Measurements from ENCODE around the gene IFITM2. TPM values are rescaled to one million over a fixed set of nuclear protein-coding genes. Genes with fewer than 3 reads are reported as not detected.

The IFITM2 gene
- total RNA-seq, 1 donor: 52.9 TPM

DNA sequence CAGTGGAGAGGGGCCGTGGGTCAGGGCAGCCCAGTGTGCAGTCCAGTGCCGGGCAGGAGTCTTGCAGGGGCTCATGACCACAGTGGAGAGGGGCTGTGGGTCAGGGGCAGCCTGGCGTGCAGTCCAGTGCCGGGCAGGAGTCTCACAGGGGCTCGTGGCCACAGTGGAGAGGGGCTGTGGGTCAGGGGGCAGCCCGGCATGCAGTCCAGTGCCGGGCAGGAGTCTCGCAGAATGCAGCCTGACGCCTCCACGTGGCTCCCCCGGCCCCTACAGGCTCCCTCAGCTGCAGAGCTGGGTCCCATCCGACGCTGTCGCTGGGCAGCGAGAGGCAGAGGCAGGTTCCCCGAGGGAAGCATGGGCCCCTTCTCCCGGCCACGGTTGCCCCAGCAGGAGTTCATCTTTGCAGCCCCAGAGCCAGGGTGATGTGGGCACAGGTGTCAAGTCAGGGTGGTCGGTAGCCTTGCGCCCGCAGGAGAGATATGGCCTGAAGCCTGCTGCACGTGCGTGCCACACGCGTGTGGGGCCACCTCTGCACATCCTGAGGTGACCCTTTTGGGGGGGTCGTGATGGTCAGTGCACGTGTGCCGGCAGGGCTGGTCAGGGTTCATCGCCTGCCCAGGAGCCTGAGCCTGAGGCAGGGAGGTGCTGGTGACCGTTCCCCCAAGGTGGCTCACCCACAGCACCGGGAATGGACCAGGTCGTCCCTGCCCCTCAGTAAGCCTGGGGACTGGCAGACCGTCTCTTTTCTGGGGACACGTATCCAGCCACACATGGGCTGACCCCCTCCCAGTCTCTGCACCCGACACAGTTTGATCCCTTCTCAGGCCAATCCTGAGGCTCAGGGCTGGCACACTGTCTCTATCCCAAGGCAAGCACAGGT lies 11.2 kb upstream of the IFITM2 start:
- Histone ChIP-seq H3K9me3 (ENCODE audit: low read depth, low read length) (no peaks in the 10 kb centered on the region), H3K27me3 (ENCODE audit: insufficient read depth, low read length) (no peaks in the 10 kb centered on the region), H3K4me3 (ENCODE audit: low read length) (no peak overlapping the region), H3K4me1 (ENCODE audit: insufficient read depth, low read length) (peaks cover 19% of the 10 kb centered on the region)

- no peaks in the 10 kb centered on the region for H3K9me3 ChIP-seq (ENCODE audit: low read depth, low read length)
- no peaks in the 10 kb centered on the region for H3K27me3 ChIP-seq (ENCODE audit: insufficient read depth, low read length)
- peaks cover 19% of the 10 kb centered on the region for H3K4me1 ChIP-seq (ENCODE audit: insufficient read depth, low read length)
- H3K4me3 ChIP-seq (ENCODE audit: low read length): no peak overlapping the region
These were observed 10.5 kb upstream of the IFITM2 start for GRCh38 chr11:297051-297585.

DNA sequence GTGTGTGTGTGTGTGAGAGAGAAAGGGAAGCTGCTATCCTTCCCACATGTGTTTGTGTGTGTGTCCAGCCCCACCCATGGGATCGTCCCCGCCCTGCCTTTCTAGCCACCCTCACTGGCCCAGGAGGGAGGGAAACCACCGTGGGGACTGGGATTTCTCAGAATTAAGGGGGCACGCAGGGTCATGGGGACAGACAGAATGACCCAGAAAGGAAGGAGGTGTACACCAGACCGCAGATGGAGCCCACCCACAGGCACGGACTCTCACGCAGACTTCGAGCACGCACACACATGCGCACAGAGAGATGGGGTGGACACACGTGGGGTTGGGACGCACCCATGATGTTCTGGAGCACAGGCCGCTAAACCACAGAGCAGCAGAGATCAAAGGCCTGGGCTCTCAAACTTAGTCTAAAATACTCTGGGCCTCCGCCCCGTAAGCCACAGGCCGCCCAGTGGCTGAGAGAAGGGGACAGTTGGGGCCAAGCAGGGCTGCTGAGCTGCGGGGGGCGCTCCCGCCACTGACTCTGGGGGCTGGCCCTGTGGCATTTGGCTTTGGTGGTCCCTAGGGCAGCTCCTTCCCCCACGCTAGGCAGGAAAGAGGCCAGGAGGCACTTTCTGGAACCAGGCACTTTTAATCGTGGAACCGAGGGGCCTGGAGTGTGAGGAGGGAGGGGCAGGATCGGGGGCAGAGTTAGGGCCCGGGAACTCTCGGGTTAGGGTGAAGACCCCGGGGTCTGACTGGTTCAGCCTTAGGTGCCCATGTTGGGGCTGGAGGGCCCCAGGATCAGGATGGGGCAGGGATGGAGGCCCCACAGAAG lies 9.8 kb upstream of the IFITM2 start:
- Histone ChIP-seq H3K9me3 (ENCODE audit: low read depth, low read length) (no peaks in the 10 kb centered on the region), H3K27me3 (ENCODE audit: insufficient read depth, low read length) (no peaks in the 10 kb centered on the region), H3K4me3 (ENCODE audit: low read length) (no peak overlapping the region), H3K4me1 (ENCODE audit: insufficient read depth, low read length) (peaks cover 20% of the 10 kb centered on the region)

GRCh38 chr11:298406-299065 lies 9.1 kb upstream of the IFITM2 start:
- Histone ChIP-seq H3K4me3 (ENCODE audit: low read length) (no peak overlapping the region), H3K27me3 (ENCODE audit: insufficient read depth, low read length) (no peaks in the 10 kb centered on the region), H3K9me3 (ENCODE audit: low read depth, low read length) (no peaks in the 10 kb centered on the region), H3K4me1 (ENCODE audit: insufficient read depth, low read length) (peaks cover 27% of the 10 kb centered on the region)

DNA sequence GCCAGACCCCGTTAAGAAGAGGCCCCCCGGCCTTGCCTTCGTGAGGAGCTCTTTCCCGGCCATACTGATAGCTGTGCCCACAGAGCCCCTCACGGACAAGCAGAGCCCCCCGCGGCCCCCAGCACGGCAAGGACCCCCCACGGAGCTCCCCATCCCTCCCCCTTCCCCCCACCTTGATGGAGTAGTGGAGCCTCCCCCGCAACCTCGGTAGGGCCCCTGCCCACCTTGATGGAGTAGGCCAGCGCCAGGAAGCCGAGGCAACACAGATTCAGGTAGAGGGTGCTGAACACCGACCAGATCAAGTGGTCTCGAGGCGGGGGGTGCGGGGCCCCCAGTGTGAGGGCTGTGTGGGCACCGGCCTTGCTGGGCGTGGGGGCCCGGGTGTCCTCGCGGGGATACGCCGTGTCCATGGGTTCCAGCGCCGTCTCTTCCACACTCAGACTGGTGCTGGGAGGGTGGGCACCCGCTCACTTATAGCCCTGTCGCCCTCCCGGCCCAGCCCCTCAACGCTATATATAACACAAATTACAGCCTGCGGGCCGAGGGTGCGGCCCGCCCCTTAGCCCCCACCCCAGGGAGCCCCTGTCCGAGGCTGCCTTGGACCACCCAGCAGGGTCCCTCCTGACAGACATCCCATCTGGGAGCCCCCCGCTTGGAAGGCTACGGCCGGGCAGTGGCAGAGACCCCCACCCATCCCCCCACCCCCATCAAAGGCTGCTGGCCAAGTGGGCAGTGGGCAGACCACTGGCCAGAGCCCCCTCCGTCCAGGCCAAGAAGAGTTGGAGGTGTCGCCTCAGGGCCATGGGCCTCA lies 8.3 kb upstream of the IFITM2 start, which contains the start of gene IFITM5:
Gene IFITM5, minus strand, starts transcription at position 446 of the 811 bp plus-strand sequence. Its CDS starts 36 bp downstream, at position 410.
- Histone ChIP-seq H3K9me3 (ENCODE audit: low read depth, low read length) (no peaks in the 10 kb centered on the region), H3K27me3 (ENCODE audit: insufficient read depth, low read length) (no peaks in the 10 kb centered on the region), H3K4me1 (ENCODE audit: insufficient read depth, low read length) (peaks cover 32% of the 10 kb centered on the region), H3K4me3 (ENCODE audit: low read length) (no peak within 1 kb of the TSS)

GRCh38 chr11:299951-300735 lies 7.5 kb upstream of the IFITM2 start:
- H3K27me3 ChIP-seq (ENCODE audit: insufficient read depth, low read length): no peaks in the 10 kb centered on the region
- H3K4me3 ChIP-seq (ENCODE audit: low read length): no peak overlapping the region
- H3K4me1 ChIP-seq (ENCODE audit: insufficient read depth, low read length): peaks cover 40% of the 10 kb centered on the region
- no peaks in the 10 kb centered on the region for H3K9me3 ChIP-seq (ENCODE audit: low read depth, low read length)

GRCh38 chr11:303363-303762 lies 4.3 kb upstream of the IFITM2 start:
- Histone ChIP-seq H3K4me1 (ENCODE audit: insufficient read depth, low read length) (peaks cover 47% of the 10 kb centered on the region), H3K9me3 (ENCODE audit: low read depth, low read length) (no peaks in the 10 kb centered on the region), H3K27me3 (ENCODE audit: insufficient read depth, low read length) (no peaks in the 10 kb centered on the region), H3K4me3 (ENCODE audit: low read length) (no peak overlapping the region)

GRCh38 chr11:304061-304506 lies 3.5 kb upstream of the IFITM2 start:
- H3K27me3 ChIP-seq (ENCODE audit: insufficient read depth, low read length): no peaks in the 10 kb centered on the region
- no peaks in the 10 kb centered on the region for H3K9me3 ChIP-seq (ENCODE audit: low read depth, low read length)
- H3K4me1 ChIP-seq (ENCODE audit: insufficient read depth, low read length): peaks cover 48% of the 10 kb centered on the region
- H3K4me3 ChIP-seq (ENCODE audit: low read length): no peak overlapping the region

- Histone ChIP-seq H3K27me3 (ENCODE audit: insufficient read depth, low read length) (no peaks in the 10 kb centered on the region), H3K4me1 (ENCODE audit: insufficient read depth, low read length) (peaks cover 59% of the 10 kb centered on the region), H3K9me3 (ENCODE audit: low read depth, low read length) (no peaks in the 10 kb centered on the region), H3K4me3 (ENCODE audit: low read length) (no peak overlapping the region)
These were observed 2.4 kb upstream of the IFITM2 start for GRCh38 chr11:304915-305843.

- H3K9me3 ChIP-seq (ENCODE audit: low read depth, low read length): no peaks in the 10 kb centered on the region
- no peak overlapping the region for H3K4me3 ChIP-seq (ENCODE audit: low read length)
- no peaks in the 10 kb centered on the region for H3K27me3 ChIP-seq (ENCODE audit: insufficient read depth, low read length)
- H3K4me1 ChIP-seq (ENCODE audit: insufficient read depth, low read length): peaks cover 59% of the 10 kb centered on the region
These were observed 1.8 kb upstream of the IFITM2 start for GRCh38 chr11:305844-306211.

DNA sequence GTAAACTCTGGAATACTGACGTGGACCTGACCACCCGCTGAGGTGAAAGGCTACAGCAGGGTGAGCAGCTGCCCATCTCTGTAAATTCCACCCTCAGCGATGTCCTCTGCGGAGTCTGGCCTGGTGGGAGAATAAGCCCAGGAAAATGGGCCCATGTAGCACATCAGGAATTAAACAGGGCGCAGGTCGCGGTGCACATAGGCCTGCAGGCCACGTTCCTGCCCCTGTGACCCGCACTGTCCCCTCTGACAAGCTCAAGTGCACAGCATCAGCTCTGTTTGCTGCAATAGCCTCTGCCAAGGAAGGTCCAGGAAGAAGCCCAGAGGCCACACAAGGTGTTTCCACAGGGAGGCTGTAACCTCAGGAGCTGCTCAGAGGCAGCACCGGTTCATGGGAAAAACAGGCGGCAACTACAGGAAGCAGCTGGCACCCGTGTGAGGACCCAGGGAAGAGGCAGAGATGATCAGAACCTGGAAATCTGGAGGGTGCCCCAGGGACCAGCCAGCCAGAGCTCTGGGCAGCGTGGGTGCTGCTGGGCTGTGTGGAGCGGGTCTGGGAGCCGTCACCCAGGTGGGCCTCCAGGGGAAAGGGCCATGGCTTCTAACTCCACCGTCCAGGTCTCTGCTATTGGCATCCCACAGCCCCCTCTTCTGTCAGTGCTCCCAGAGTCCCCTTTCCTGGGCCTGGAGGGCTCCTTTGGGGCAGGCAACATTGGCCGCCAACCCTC lies 808 bp upstream of the IFITM2 start:
- H3K4me1 ChIP-seq (ENCODE audit: insufficient read depth, low read length): peaks cover 62% of the 10 kb centered on the region
- no peak overlapping the region for H3K4me3 ChIP-seq (ENCODE audit: low read length)
- H3K27me3 ChIP-seq (ENCODE audit: insufficient read depth, low read length): no peaks in the 10 kb centered on the region
- H3K9me3 ChIP-seq (ENCODE audit: low read depth, low read length): no peaks in the 10 kb centered on the region

Measured in mononuclear cell (primary cell).